Peyer's patch (tissue), 4 donors: Measurements from ENCODE around the gene HNRNPUL1.

Source experiments
- CTCF ChIP-seq, 6 experiments: fragments of 450-650 bp in 4 of 6; fragments of 200-600 bp in 2 of 6; sonication (generic) in 1 of 6; IDR thresholded peaks; one replicate each; pipeline ENCODE4 v1.5.1; 2017 to 2019; ENCODE audit warnings: antibody characterized with exemption in 6 of 6, mild to moderate bottlenecking in 3 of 6, moderate library complexity in 1 of 6
- POLR2A ChIP-seq, 2 donors: fragments of 450-650 bp; IDR thresholded peaks; one replicate each; pipeline ENCODE4 v1.5.1; 2017; ENCODE audit warnings: antibody characterized with exemption in 2 of 2, mild to moderate bottlenecking in 2 of 2, moderate library complexity in 2 of 2

GRCh38 chr19:41307954-41308449 is 43.8 kb downstream of the HNRNPUL1 start:
- TF ChIP-seq CTCF (IDR thresholded peaks at IDR 0.05): no peak
- no peak for TF ChIP-seq POLR2A (IDR thresholded peaks at IDR 0.05)
